SIG-M5 treated with dmso at 0.1 percent for 504 hours (cell line): ENCODE results near the gene CCNF.
"Not testable (repeated sequence)": the region's sequence is repeated elsewhere in the genome, so short reads cannot be mapped to it uniquely, and the experiment has no call there.

Source experiments
- DNase-seq: peaks from one replicate; lab custom pipeline; 2025; ENCODE audit not compliant: unreplicated experiment; lab: John Stamatoyannopoulos, UW

The CCNF gene, protein sequence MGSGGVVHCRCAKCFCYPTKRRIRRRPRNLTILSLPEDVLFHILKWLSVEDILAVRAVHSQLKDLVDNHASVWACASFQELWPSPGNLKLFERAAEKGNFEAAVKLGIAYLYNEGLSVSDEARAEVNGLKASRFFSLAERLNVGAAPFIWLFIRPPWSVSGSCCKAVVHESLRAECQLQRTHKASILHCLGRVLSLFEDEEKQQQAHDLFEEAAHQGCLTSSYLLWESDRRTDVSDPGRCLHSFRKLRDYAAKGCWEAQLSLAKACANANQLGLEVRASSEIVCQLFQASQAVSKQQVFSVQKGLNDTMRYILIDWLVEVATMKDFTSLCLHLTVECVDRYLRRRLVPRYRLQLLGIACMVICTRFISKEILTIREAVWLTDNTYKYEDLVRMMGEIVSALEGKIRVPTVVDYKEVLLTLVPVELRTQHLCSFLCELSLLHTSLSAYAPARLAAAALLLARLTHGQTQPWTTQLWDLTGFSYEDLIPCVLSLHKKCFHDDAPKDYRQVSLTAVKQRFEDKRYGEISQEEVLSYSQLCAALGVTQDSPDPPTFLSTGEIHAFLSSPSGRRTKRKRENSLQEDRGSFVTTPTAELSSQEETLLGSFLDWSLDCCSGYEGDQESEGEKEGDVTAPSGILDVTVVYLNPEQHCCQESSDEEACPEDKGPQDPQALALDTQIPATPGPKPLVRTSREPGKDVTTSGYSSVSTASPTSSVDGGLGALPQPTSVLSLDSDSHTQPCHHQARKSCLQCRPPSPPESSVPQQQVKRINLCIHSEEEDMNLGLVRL

GRCh38 chr16:2429034-2429770, at the start of gene CCNF:
TSS of gene CCNF (plus strand) at chr16:2429447. CDS start at chr16:2429482, 35 bp downstream.
- peak; percentile 88 for DNase-seq

DNA sequence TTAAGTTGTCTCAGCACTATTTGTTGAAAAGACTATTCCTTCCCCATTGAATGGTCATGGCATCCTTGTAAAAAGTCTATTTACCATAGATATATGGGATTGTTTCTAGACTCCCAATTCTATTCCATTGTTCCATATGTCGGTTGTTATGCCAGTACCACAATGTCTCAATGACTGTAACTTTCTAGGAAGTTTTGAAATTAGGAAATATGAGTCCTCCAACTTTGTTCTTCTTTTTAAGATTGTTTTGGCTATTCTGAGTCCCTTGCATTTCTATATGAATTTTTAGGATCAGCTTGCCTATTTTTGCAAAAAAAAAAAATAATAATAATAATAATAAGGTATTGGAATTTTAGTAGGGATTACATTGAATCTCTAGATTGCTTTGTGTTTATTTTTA, 45.7 kb upstream of the CCNF start:
- no peak for DNase-seq

GRCh38 chr16:2384426-2384825, 44.8 kb upstream of the CCNF start:
- DNase-seq = no peak

DNA sequence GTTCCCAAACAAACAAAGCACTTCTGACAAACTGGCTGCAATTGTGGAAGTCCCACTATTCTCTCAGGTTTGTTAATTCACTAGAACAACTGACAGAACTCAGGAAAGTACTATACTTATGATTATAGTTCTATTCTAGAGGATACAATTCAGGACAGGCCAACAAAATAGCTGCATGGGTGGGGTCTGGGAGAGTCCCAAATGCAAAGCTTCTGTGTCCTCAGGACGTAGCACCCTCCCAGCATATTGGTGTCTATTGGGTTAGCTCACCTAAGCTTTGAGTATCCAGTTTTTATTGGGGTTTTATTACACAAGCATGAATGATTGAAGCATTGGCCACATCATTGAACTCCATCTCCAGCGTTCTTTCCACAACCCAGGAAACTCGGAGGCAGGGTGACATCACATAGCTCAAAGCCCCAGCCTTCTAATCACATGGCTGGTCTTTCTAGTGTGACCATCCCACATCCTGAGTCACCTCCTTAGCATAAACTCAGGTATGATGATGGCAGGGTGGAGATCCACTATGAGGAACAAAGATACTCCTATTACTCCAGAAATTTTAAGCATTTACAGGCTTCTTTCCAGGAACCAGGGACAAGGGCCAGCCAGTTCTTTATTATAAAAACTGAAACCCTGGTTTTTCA, 43.9 kb upstream of the CCNF start:
- DNase-seq = no peak

DNA sequence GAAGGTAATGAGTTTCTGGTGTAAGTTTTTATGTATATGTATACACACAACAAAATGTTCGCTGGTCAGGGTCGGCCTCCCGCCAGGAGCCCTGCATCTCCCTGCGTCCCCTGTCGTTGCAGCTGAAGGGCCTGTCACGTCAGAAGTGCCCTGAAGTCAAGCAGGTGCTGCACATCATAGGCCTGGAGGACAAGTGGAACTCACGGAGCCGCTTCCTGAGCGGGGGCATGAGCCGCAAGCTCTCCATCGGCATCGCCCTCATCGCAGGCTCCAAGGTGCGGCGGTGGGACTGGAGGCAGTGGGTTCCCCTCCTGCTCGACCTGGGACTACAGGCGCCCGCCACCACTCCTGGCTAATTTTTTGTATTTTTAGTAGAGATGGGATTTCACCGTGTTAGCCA, 43.3 kb upstream of the CCNF start:
- DNase-seq = not testable (repeated sequence)

DNA sequence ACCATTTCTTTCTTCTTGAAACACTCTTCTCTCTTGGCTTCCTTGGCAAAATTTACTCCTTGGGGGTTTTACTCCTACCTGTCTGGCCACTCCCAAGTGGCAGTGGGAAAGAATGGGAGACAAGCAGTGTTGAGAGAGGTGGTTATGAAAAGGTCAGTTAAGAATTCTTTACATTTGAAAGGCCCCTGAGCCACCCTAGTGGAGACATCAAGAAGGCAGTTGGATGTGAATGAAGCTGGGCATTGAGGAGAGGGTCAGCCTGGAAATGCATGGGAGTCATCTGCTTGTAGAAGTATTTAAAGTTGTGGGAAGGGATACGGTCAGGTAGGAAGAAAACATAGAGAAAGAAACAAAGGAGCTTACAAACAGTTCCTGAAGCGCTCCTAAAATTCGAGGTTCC, 42.3 kb upstream of the CCNF start:
- peak; percentile 11 for DNase-seq

DNA sequence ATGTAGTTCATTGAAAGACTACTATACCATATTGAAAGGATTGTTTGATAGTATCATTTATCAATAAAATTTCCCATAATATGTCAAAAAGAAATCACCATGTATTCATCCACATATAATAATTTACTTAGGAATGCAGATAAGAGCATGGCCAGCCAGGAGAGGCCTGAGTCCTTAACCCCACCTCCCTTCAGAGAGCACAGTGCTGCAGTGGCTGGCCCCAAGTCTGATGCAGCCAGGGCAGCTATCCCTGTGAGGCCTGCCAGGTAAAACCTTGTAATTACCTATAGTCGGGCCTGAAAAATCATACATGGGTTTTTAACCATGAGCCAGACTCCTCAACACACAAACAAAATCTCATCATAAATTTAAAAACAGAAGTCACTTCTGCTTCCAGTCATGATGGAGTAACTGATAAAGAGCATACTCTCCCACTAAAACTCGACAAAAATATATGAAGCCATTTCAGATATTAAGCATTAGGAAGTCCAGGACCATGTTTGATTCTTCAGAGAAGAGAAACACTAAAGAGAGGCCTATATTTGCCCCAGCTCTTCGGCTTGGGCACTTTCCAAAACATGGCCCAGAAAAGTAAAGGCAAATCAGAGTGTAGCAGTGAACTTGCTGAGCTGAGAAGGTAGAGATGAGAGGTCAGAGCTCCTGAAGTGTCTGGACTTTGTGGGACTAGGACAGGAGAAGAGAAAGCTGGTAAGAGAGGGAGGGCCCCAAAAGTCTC, 40.9 kb upstream of the CCNF start:
- no peak for DNase-seq

- DNase-seq = no peak
Measured at GRCh38 chr16:2388875-2389433, 40.3 kb upstream of the CCNF start.

DNA sequence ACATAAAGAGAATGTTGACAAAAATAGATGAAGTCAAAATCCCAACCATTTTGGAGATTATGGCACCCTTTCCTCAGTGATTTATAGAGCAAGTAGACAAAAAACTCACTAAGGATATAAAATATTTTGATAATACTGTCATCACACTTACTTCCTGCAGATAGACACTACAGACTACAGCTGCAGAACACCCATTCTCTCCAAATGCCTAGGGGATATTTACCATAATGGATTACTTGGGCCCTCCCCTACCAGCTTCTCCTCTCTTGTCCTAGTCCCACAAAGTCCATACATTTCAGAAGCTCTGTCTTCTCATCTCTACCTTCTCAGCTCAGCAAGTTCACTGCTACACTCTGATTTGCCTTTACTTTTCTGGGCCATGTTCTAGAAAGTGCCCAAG, 37.2 kb upstream of the CCNF start:
- no peak for DNase-seq

GRCh38 chr16:2398520-2398919, 30.7 kb upstream of the CCNF start:
- DNase-seq = no peak

GRCh38 chr16:2404099-2404498, 25.1 kb upstream of the CCNF start:
- DNase-seq = no peak

GRCh38 chr16:2415085-2415484, 14.2 kb upstream of the CCNF start:
- DNase-seq = no peak

- DNase-seq = no peak
Measured at GRCh38 chr16:2420035-2420434, 9.2 kb upstream of the CCNF start.

- DNase-seq = no peak
Measured at GRCh38 chr16:2422123-2422867, 7.0 kb upstream of the CCNF start.

DNA sequence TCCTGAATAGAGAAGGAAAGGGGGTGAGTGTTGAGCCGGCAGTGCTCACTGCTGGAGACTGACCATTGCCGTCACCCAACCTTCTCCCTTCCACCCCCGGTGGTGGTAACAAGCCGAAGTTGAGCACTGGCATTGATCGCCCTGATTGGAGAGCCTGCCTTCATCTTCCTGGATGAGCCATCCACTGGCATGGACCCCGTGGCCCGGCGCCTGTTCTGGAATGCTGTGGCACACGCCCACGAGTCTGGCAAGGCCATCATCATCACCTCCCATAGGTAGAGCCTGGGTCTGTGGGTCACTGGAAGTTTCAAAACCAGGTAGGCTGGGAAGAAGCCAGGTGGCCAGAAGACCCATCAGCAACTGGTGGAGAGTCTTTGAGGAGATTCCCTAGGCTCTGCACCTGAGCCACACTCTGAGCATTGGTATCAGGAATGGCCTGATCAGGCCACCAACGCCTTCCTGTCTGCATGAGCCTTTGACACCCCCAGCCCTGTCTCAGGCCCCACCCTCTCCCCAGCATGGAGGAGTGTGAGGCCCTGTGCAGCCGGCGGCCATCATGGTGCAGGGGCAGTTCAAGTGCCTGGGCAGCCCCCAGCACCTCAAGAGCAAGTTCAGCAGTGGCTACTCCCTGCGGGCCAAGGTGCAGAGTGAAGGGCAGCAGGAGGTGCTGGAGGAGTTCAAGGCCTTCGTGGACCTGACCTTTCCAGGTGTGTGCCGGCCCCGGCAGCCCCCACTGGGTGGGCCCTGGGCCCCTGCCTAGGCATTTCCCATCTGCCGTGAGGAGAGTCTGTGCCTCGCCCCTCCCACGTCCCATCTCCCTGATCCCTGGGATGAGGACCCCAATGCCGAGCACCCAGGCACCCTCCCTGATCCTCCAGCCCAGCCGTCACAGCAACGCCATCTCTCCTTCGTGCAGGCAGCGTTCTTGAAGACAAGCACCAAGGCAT, 4.9 kb upstream of the CCNF start:
- DNase-seq = no peak

DNA sequence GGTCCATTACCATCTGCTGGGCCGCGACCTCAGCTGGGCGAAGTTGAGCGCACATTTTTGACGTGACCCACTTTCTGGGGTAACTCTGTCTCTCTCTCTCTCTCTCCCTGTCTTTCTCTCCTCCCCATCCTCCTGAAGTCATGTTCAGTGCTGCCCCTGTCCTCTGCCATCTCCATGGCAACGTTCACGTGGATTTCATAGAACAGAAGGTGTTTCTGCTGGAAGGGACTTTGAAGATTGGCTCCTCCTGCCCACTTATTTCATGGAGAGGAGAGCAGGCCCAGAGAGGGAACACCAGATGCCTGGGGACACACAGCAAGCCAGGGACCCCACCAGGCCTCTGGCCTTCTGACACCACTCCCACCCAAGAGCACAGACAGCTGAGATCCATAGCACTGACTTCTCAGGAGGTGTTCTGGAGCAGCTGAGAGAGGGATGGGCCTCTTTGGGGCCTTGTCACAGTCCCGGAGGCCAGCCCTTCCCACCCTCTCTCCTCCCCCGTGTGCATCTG, 4.2 kb upstream of the CCNF start:
- no peak for DNase-seq

GRCh38 chr16:2425825-2426430, 3.3 kb upstream of the CCNF start:
- no peak for DNase-seq

- DNase-seq = no peak
Measured at GRCh38 chr16:2426941-2427361, 2.3 kb upstream of the CCNF start.
